K562 (cell line): ENCODE results near the gene CFAP126. TPM values are rescaled to one million over a fixed set of nuclear protein-coding genes. Genes with fewer than 3 reads are reported as not detected.

Experiments
- ATAC-seq: fragments of 200-7000 bp; cut with Tn5 transposase; 3 replicates; pipeline ENCODE4 v1.9.1; 2020; ENCODE audit warnings: moderate library complexity
- BruUV-seq: library from RNA; stranded (reverse); fragments of 400-500 nt; replicated peaks from 2 replicates; lab custom pipeline; 2021; lab: Mats Ljungman, UMichigan
- CTCF ChIA-PET: fragments of 300-600 bp; formaldehyde crosslinking; extraction: SDS; loops from one replicate; lab custom pipeline; 2021; ENCODE audit warnings: low intra/inter-chr PET ratio; lab: Yijun Ruan, JAX
- POLR2A ChIA-PET: fragments of 300-600, 350-650 bp; sonication (Branson Sonifier 250); formaldehyde crosslinking; extraction: SDS; loops from one replicate; lab custom pipeline; 2021; ENCODE audit warnings: antibody characterized with exemption, inconsistent platforms; lab: Yijun Ruan, JAX
- DNase-seq, 4 experiments: peaks; one replicate each; pipeline versions ENCODE4 v3.0.0 to v3.0.0-alpha.2; 2011 to 2018; ENCODE audit warnings: low spot score in 3 of 4, mixed read lengths in 3 of 4; ENCODE audit errors: extremely low read depth in 1 of 4
- FAIRE-seq: peaks from 2 replicates; lab custom pipeline; 2011; peaks lifted over from hg19 to GRCh38; lab: Jason Lieb, UNC
- H2AFZ ChIP-seq: 2 replicates; pipeline ENCODE4 v1.6.0; 2011; ENCODE audit warnings: low read depth, low read length, control low read depth, inconsistent platforms
- H3K27ac ChIP-seq: fragments of 200-600 bp; 3 replicates; pipeline ENCODE4 v1.8.0; 2011; ENCODE audit warnings: low read depth, mild to moderate bottlenecking, control low read depth, inconsistent platforms, low read length, moderate library complexity, mixed read lengths; ENCODE audit errors: extremely low read depth
- H3K27me3 ChIP-seq, 2 experiments: fragments of 300-600 bp in 1 of 2; 2 replicates in 1 of 2; 3 replicates in 1 of 2; pipeline versions ENCODE4 v1.6.0 to v1.8.0; 2011; ENCODE audit warnings: inconsistent platforms in 2 of 2, low read length in 2 of 2, mild to moderate bottlenecking in 1 of 2, mixed read lengths in 1 of 2, moderate library complexity in 1 of 2; ENCODE audit not compliant: control insufficient read depth in 2 of 2, insufficient read depth in 2 of 2
- H3K36me3 ChIP-seq: fragments of 300-600 bp; 3 replicates; pipeline ENCODE4 v1.8.0; 2011; ENCODE audit warnings: mild to moderate bottlenecking, low read length, inconsistent platforms; ENCODE audit not compliant: control insufficient read depth, insufficient read depth
- H3K4me1 ChIP-seq, 2 experiments: fragments of 200-600 bp in 1 of 2; replicated peaks in 1 of 2; 2 replicates in 1 of 2; 3 replicates in 1 of 2; pipeline versions ENCODE4 v1.5.1 to v1.8.0; 2011; ENCODE audit warnings: inconsistent platforms in 2 of 2, low read length in 2 of 2, mild to moderate bottlenecking in 1 of 2, mixed read lengths in 1 of 2, moderate library complexity in 1 of 2; ENCODE audit not compliant: control insufficient read depth in 2 of 2, insufficient read depth in 2 of 2
- H3K4me2 ChIP-seq: 2 replicates; pipeline ENCODE4 v1.6.1; 2011; ENCODE audit warnings: low read length, control low read depth, inconsistent platforms, mixed read lengths; ENCODE audit not compliant: insufficient read depth
- H3K4me3 ChIP-seq: fragments of 200-600 bp; sonication (generic), shearing (Covaris generic); 2 replicates; pipeline ENCODE4 v1.5.1; 2016; ENCODE audit warnings: control low read depth, inconsistent platforms
- H3K79me2 ChIP-seq: fragments of 200-600 bp; 3 replicates; pipeline ENCODE4 v1.8.0; 2011; ENCODE audit warnings: low read length, inconsistent platforms; ENCODE audit not compliant: control insufficient read depth, insufficient read depth
- H3K9ac ChIP-seq, 2 experiments: 2 replicates each; pipeline versions ENCODE4 v1.6.0 to v1.6.1; 2011; ENCODE audit warnings: low read depth in 2 of 2, low read length in 2 of 2, control low read depth in 1 of 2, inconsistent platforms in 1 of 2, mild to moderate bottlenecking in 1 of 2, mixed read lengths in 1 of 2; ENCODE audit not compliant: insufficient read depth in 1 of 2
- H3K9me1 ChIP-seq: one replicate; pipeline ENCODE4 v1.6.0; 2011; ENCODE audit warnings: inconsistent platforms, mild to moderate bottlenecking, low read length, moderate library complexity; ENCODE audit not compliant: control insufficient read depth, insufficient read depth
- H3K9me3 ChIP-seq: replicated peaks from 2 replicates; pipeline ENCODE4 v1.5.1; 2011; ENCODE audit warnings: low read depth, low read length, inconsistent platforms; ENCODE audit not compliant: control insufficient read depth, insufficient read depth
- H4K20me1 ChIP-seq: replicated peaks from 2 replicates; pipeline ENCODE4 v1.6.1; 2011; ENCODE audit warnings: low read length, inconsistent platforms, mixed read lengths; ENCODE audit not compliant: control insufficient read depth, insufficient read depth
- CBX8 ChIP-seq: fragments of 200-600 bp; sonication (generic); IDR thresholded peaks from 2 replicates; pipeline ENCODE4 v1.6.1; 2012; ENCODE audit warnings: borderline replicate concordance, mixed run types, low read depth, mild to moderate bottlenecking, moderate library complexity, mixed read lengths, low read length, control low read depth, inconsistent platforms; ENCODE audit not compliant: poor library complexity, severe bottlenecking; ENCODE audit errors: extremely low read depth
- GATA2 ChIP-seq: sonication (generic); formaldehyde crosslinking; IDR thresholded peaks from 2 replicates; pipeline ENCODE4 v1.4.0; 2020; ENCODE audit warnings: mild to moderate bottlenecking, missing genetic modification reagents
- ZBTB1 ChIP-seq: sonication (generic); formaldehyde crosslinking; IDR thresholded peaks from 2 replicates; pipeline ENCODE4 v1.8.1; 2023; ENCODE audit warnings: missing genetic modification reagents, low read depth, mild to moderate bottlenecking, borderline replicate concordance
- ZNF707 ChIP-seq: fragments of 250-450 bp; sonication (Bioruptor Pico); conservative IDR thresholded peaks from 2 replicates; pipeline ENCODE4 v1.8.0; 2022; ENCODE audit warnings: inconsistent platforms, mild to moderate bottlenecking, moderate library complexity
- WGBS: fragments of 100-300 bp; shearing (Covaris generic); methylation state at CpG from one replicate; pipeline ENCODE4 v1.1.6; 2016; ENCODE audit warnings: low coverage, mixed read lengths; ENCODE audit not compliant: insufficient coverage; ENCODE audit errors: missing lambda C conversion rate; 5-methylcytosine and 5-hydroxymethylcytosine counted together
- in situ Hi-C: fragments of 300-500 bp; cut with MboI; formaldehyde crosslinking; loops from 4 replicates; pipeline ENCODE4 v1.15.0; 2018; ENCODE audit warnings: inconsistent platforms, mixed read lengths
- intact Hi-C: fragments of 100-400 bp; cut with micrococcal nuclease; formaldehyde crosslinking; loops from 2 replicates; pipeline ENCODE4 v1.14.2; 2022
- polyA plus RNA-seq, 8 experiments: library from polyadenylated mRNA; depleted of rRNA in 4 of 8; stranded (reverse) in 5 of 8; unstranded in 3 of 8; fragments of >200 nt; fragmentation: Nextera tagmentation in 2 of 8; fragmentation: Illumina TruSeq in 1 of 8; extraction: Ambion mirVana in 2 of 8; extraction: Trizol in 1 of 8; gene quantifications; 2 replicates each; pipeline versions ENCODE4 v1.2.1 to v1.2.3, GENCODE V29; 2011 to 2014; ENCODE audit warnings: inconsistent platforms in 1 of 8, missing spikeins in 1 of 8
- total RNA-seq, 7 experiments: library from RNA; depleted of rRNA in 6 of 7; stranded (reverse); fragments of >200 nt in 6 of 7; fragmentation: Illumina TruSeq in 2 of 7; extraction: Trizol in 2 of 7; gene quantifications; 2 replicates each; pipeline versions ENCODE4 v1.2.1 to v1.2.3, GENCODE V29; 2011 to 2021; ENCODE audit warnings: low replicate concordance in 1 of 7
- TF ChIP-seq, protein P1 (sequence below): sonication (generic); formaldehyde crosslinking; IDR thresholded peaks from 2 replicates; pipeline ENCODE4 v1.8.0; 2022; ENCODE audit warnings: mild to moderate bottlenecking, missing genetic modification reagents
- TF ChIP-seq, protein P2 (sequence below): sonication (generic); formaldehyde crosslinking; IDR thresholded peaks from 2 replicates; pipeline ENCODE4 v1.8.0; 2022; ENCODE audit warnings: mild to moderate bottlenecking, missing genetic modification reagents, borderline replicate concordance
- TF ChIP-seq, protein P3 (sequence below): fragments of 450-650 bp; IDR thresholded peaks from 2 replicates; pipeline ENCODE4 v1.6.1; 2016; ENCODE audit warnings: mild to moderate bottlenecking
- TF ChIP-seq, protein P4 (sequence below), 2 experiments: fragments of 450-650 bp; IDR thresholded peaks; 2 replicates each; pipeline ENCODE4 v1.6.1; 2016

The CFAP126 gene
- total and polyA plus RNA-seq, 9 of the 15 experiments (the other 6 are each of a cell fraction or from before 2014, with no cell fraction given) = not detected

DNA sequence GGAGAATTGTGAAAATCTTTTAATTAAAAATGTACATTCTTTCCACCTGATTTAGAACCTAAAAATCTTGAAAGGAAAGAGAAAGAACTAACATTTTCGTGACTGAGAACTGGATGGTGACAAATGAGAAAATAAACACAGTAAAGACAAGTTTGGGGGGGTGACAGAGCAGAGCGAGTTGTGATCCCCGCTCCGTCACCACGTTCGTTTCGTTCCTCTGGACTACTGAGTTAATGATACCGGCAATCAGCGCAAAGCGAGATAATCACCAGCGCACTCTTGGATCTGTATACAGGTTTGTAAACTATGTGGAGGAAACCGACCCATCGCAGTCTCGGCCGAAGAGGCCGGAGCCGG, 31.2 kb upstream of the CFAP126 start:
- H3K9ac ChIP-seq = peak overlapping the region; percentile 94
- intact Hi-C loops (loop anchor here (1.0 kb wide), 1 partner anchor 29 kb away; no protein-coding TSS in a partner anchor), in situ Hi-C loops (no loop called here)
- peaks cover 4% of the 10 kb centered on the region; the same call in 1 of the 3 replicates for H3K79me2 ChIP-seq
- FAIRE-seq = no peak
- WGBS = under 1% methylated on average over 17 of the region's 17 CpGs
- H3K9me1 ChIP-seq = no peaks in the 10 kb centered on the region
- H3K4me2 ChIP-seq = peak overlapping the region; percentile 94
- peaks cover 10 to 16% of the 10 kb centered on the region in 2 experiments; a peak in 4 of 5 replicates for H3K4me1 ChIP-seq
- CTCF ChIA-PET = no interaction called here
- H4K20me1 ChIP-seq = no peaks in the 10 kb centered on the region
- POLR2A ChIA-PET = no interaction called here
- ATAC-seq = peak; percentile 30
- peak overlapping the region; percentile 97 for H3K27ac ChIP-seq
- no peaks in the 10 kb centered on the region for H3K9me3 ChIP-seq
- H3K4me3 ChIP-seq = peak overlapping the region; percentile 67
- H3K36me3 ChIP-seq = no peaks in the 10 kb centered on the region
- BruUV-seq = TSS peak; percentile 95
- no peaks in the 10 kb centered on the region for H3K27me3 ChIP-seq
- H2AFZ ChIP-seq = peak overlapping the region; percentile 96
- DNase-seq = no peak
- TF ChIP-seq, protein P1, sequence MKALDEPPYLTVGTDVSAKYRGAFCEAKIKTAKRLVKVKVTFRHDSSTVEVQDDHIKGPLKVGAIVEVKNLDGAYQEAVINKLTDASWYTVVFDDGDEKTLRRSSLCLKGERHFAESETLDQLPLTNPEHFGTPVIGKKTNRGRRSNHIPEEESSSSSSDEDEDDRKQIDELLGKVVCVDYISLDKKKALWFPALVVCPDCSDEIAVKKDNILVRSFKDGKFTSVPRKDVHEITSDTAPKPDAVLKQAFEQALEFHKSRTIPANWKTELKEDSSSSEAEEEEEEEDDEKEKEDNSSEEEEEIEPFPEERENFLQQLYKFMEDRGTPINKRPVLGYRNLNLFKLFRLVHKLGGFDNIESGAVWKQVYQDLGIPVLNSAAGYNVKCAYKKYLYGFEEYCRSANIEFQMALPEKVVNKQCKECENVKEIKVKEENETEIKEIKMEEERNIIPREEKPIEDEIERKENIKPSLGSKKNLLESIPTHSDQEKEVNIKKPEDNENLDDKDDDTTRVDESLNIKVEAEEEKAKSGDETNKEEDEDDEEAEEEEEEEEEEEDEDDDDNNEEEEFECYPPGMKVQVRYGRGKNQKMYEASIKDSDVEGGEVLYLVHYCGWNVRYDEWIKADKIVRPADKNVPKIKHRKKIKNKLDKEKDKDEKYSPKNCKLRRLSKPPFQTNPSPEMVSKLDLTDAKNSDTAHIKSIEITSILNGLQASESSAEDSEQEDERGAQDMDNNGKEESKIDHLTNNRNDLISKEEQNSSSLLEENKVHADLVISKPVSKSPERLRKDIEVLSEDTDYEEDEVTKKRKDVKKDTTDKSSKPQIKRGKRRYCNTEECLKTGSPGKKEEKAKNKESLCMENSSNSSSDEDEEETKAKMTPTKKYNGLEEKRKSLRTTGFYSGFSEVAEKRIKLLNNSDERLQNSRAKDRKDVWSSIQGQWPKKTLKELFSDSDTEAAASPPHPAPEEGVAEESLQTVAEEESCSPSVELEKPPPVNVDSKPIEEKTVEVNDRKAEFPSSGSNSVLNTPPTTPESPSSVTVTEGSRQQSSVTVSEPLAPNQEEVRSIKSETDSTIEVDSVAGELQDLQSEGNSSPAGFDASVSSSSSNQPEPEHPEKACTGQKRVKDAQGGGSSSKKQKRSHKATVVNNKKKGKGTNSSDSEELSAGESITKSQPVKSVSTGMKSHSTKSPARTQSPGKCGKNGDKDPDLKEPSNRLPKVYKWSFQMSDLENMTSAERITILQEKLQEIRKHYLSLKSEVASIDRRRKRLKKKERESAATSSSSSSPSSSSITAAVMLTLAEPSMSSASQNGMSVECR = no peak; the same call in 1 of the 2 replicates
- TF ChIP-seq ZBTB1 (CRISPR knock-in tag) (0 out of 2 replicates have a peak, but pooled peaks have one; percentile 26), CBX8 (no peak), GATA2 (no peak), ZNF707 (no peak)
- TF ChIP-seq, protein P2, sequence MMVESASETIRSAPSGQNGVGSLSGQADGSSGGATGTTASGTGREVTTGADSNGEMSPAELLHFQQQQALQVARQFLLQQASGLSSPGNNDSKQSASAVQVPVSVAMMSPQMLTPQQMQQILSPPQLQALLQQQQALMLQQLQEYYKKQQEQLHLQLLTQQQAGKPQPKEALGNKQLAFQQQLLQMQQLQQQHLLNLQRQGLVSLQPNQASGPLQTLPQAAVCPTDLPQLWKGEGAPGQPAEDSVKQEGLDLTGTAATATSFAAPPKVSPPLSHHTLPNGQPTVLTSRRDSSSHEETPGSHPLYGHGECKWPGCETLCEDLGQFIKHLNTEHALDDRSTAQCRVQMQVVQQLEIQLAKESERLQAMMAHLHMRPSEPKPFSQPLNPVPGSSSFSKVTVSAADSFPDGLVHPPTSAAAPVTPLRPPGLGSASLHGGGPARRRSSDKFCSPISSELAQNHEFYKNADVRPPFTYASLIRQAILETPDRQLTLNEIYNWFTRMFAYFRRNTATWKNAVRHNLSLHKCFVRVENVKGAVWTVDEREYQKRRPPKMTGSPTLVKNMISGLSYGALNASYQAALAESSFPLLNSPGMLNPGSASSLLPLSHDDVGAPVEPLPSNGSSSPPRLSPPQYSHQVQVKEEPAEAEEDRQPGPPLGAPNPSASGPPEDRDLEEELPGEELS (CRISPR knock-in tag) = no peak
- TF ChIP-seq, protein P3, sequence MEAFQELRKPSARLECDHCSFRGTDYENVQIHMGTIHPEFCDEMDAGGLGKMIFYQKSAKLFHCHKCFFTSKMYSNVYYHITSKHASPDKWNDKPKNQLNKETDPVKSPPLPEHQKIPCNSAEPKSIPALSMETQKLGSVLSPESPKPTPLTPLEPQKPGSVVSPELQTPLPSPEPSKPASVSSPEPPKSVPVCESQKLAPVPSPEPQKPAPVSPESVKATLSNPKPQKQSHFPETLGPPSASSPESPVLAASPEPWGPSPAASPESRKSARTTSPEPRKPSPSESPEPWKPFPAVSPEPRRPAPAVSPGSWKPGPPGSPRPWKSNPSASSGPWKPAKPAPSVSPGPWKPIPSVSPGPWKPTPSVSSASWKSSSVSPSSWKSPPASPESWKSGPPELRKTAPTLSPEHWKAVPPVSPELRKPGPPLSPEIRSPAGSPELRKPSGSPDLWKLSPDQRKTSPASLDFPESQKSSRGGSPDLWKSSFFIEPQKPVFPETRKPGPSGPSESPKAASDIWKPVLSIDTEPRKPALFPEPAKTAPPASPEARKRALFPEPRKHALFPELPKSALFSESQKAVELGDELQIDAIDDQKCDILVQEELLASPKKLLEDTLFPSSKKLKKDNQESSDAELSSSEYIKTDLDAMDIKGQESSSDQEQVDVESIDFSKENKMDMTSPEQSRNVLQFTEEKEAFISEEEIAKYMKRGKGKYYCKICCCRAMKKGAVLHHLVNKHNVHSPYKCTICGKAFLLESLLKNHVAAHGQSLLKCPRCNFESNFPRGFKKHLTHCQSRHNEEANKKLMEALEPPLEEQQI = no peak
- TF ChIP-seq, protein P4, sequence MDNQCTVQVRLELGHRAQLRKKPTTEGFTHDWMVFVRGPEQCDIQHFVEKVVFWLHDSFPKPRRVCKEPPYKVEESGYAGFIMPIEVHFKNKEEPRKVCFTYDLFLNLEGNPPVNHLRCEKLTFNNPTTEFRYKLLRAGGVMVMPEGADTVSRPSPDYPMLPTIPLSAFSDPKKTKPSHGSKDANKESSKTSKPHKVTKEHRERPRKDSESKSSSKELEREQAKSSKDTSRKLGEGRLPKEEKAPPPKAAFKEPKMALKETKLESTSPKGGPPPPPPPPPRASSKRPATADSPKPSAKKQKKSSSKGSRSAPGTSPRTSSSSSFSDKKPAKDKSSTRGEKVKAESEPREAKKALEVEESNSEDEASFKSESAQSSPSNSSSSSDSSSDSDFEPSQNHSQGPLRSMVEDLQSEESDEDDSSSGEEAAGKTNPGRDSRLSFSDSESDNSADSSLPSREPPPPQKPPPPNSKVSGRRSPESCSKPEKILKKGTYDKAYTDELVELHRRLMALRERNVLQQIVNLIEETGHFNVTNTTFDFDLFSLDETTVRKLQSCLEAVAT (IDR thresholded peaks at IDR 0.05) = no peak; a peak in 1 of 4 replicates
